Stimulated activated CD8-positive, alpha-beta memory T cell treated with anti-CD3 and anti-CD28 coated beads, Interleukin-4, amount 100 ng/mL, for 1 hour (primary cell): ENCODE measurements around the gene CCDC182.
A peak's percentile ranks its signal among the peaks of the same experiment; 100 is the strongest.

ENCODE experiments used
- DNase-seq, 2 donors: peaks; one replicate each; pipeline ENCODE4 v3.0.0-alpha.2; 2020; ENCODE audit warnings: low read depth in 2 of 2, low spot score in 1 of 2

Gene CCDC182

GRCh38 chr17:57757735-57758134 is 12.6 kb upstream of the CCDC182 start:
- no peak for DNase-seq

GRCh38 chr17:57756951-57757350 is 11.9 kb upstream of the CCDC182 start:
- no peak for DNase-seq

- no peak for DNase-seq
Measured at GRCh38 chr17:57755480-57756070, 10.5 kb upstream of the CCDC182 start.

GRCh38 chr17:57752031-57752905 is 7.2 kb upstream of the CCDC182 start:
- DNase-seq: no peak

- no peak for DNase-seq
Measured at GRCh38 chr17:57751348-57751971, 6.4 kb upstream of the CCDC182 start.

GRCh38 chr17:57750895-57751294 is 5.8 kb upstream of the CCDC182 start:
- DNase-seq: no peak

GRCh38 chr17:57750109-57750871 is 5.2 kb upstream of the CCDC182 start:
- no peak for DNase-seq

- no peak for DNase-seq
Measured at GRCh38 chr17:57749701-57750100, 4.6 kb upstream of the CCDC182 start.

- peak in 1 of 2 donors; percentile 5 for DNase-seq
Measured at GRCh38 chr17:57747221-57748017, 2.3 kb upstream of the CCDC182 start.

GRCh38 chr17:57746221-57746620 is 1.1 kb upstream of the CCDC182 start:
- DNase-seq: no peak

- DNase-seq: no peak
Measured at GRCh38 chr17:57744195-57745170, 616 bp downstream of the CCDC182 start.

- DNase-seq: no peak
Measured at GRCh38 chr17:57740235-57740528, 4.9 kb downstream of the CCDC182 start.

- DNase-seq: no peak
Measured at GRCh38 chr17:57739402-57740234, 5.5 kb downstream of the CCDC182 start.

GRCh38 chr17:57737450-57737849 is 7.6 kb downstream of the CCDC182 start:
- DNase-seq: no peak

GRCh38 chr17:57735707-57736106 is 9.4 kb downstream of the CCDC182 start:
- no peak for DNase-seq

- no peak for DNase-seq
Measured at GRCh38 chr17:57735230-57735629, 9.9 kb downstream of the CCDC182 start.

- DNase-seq: no peak
Measured at GRCh38 chr17:57733085-57733484, 12.0 kb downstream of the CCDC182 start.

- DNase-seq: no peak
Measured at GRCh38 chr17:57732062-57732461, 13.0 kb downstream of the CCDC182 start.
